Left ventricle myocardium inferior (tissue), 1 donor: ENCODE data around the gene MKLN1. TPM values are rescaled to one million over a fixed set of nuclear protein-coding genes. Genes with fewer than 3 reads are reported as not detected.
A peak's percentile ranks its signal among the peaks of the same experiment; 100 is the strongest.
"Not testable (repeated sequence)": the region's sequence is repeated elsewhere in the genome, so short reads cannot be mapped to it uniquely, and the experiment has no call there.

ENCODE experiments used
- DNase-seq: peaks from one replicate; pipeline ENCODE4 v3.0.0-alpha.2; 2020
- H3K27ac ChIP-seq: fragments of 200-600 bp; replicated peaks from 2 replicates; pipeline ENCODE4 v1.8.0; 2021
- H3K27me3 ChIP-seq: fragments of 200-600 bp; 2 replicates; pipeline ENCODE4 v1.8.0; 2021; ENCODE audit warnings: low read depth
- H3K36me3 ChIP-seq: fragments of 200-600 bp; 2 replicates; pipeline ENCODE4 v1.8.0; 2021
- H3K4me1 ChIP-seq: fragments of 200-600 bp; 2 replicates; pipeline ENCODE4 v1.8.0; 2021
- H3K4me3 ChIP-seq: fragments of 200-600 bp; 2 replicates; pipeline ENCODE4 v1.8.0; 2021; ENCODE audit warnings: mild to moderate bottlenecking, moderate library complexity
- H3K9me3 ChIP-seq: fragments of 200-600 bp; replicated peaks from 2 replicates; pipeline ENCODE4 v1.8.0; 2021
- intact Hi-C: fragments of 100-400 bp; cut with micrococcal nuclease; formaldehyde crosslinking; loops from one replicate; pipeline ENCODE4 v1.11.0; 2022
- total RNA-seq: library from RNA; stranded (reverse); fragmentation: NEBNext Ultra II Directional; extraction: Animal tissue kit (Norgen Biotek cat#: 25700); gene quantifications from one replicate; pipeline ENCODE4 v1.2.1, GENCODE V29; 2021
- TF ChIP-seq, protein P1 (sequence below): fragments of 200-600 bp; IDR thresholded peaks from 2 replicates; pipeline ENCODE4 v1.8.0; 2021; ENCODE audit warnings: antibody characterized with exemption, mild to moderate bottlenecking, borderline replicate concordance
- donor health status: DM: no; HTN: yes; CAD: no; lungs with severe emphysema.

MKLN1 gene
- total RNA-seq, 1 donor from 2014 or later, result 42.2 TPM

DNA sequence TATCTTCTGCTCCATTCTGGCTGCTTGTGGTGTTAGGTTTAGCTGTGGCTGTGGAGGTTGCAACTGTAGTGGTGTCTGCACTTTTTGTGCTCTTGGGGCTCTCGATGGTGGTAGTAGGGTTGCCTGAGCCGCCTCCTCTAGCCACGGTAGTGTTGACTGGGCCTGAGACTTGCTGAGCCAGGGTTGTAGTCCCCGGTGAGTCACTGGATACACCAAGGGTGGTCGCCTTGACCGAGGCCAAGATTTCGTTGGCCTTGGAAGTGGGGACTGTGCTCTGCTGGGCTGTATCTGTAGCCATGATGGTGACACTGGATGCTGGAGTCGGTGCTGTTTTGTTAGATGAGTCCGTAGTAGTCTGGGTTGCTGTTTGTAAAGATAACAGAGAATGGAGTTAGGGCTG is 183.4 kb downstream of the MKLN1 start:
- no peak for DNase-seq
- Histone ChIP-seq H3K27me3 (no peaks in the 10 kb centered on the region), H3K9me3 (no peaks in the 10 kb centered on the region), H3K36me3 (peaks cover 36% of the 10 kb centered on the region), H3K4me1 (peaks cover 72% of the 10 kb centered on the region), H3K4me3 (no peak overlapping the region), H3K27ac (peak overlapping the region; percentile 64)
- TF ChIP-seq, protein P1, sequence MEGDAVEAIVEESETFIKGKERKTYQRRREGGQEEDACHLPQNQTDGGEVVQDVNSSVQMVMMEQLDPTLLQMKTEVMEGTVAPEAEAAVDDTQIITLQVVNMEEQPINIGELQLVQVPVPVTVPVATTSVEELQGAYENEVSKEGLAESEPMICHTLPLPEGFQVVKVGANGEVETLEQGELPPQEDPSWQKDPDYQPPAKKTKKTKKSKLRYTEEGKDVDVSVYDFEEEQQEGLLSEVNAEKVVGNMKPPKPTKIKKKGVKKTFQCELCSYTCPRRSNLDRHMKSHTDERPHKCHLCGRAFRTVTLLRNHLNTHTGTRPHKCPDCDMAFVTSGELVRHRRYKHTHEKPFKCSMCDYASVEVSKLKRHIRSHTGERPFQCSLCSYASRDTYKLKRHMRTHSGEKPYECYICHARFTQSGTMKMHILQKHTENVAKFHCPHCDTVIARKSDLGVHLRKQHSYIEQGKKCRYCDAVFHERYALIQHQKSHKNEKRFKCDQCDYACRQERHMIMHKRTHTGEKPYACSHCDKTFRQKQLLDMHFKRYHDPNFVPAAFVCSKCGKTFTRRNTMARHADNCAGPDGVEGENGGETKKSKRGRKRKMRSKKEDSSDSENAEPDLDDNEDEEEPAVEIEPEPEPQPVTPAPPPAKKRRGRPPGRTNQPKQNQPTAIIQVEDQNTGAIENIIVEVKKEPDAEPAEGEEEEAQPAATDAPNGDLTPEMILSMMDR, result no peak
- intact Hi-C loops, result no loop called here

DNA sequence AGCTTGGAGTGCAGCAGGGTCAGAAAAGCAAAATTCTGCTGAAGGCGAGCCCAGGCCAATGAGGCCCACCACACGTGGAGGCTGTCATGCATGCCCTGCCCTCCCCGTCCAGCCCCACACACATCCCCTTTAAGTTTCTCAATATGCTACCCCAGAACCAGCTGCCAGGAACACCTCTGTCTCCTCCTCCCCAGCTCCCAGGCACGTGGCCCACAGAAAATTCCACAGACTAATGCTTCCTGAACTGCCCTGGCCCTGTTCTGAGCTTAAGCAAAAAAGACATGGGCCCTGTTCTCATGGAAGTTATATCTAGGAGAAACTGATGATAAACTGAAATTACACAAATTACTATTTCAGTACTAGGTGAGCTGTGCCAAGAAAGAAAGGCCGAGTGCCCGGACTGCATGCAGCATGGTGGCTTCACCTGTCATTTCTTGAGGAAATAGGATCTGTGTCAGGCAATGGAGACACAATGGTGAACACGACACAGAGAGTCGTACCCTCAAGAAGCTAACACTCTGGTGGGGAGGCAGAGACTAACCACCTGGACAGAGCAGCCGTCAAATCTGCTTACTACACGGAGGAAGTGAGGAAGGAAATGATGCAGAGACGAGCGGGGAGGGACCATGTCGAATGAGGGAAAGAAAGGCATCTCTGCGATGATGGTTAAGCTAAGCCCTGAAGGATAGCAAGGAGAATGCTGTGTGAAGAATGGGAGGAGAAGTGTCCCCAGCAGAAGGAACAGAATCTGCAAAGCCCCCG is 184.3 kb downstream of the MKLN1 start:
- no peak overlapping the region for H3K4me3 ChIP-seq
- H3K27ac ChIP-seq, result peak overlapping the region; percentile 64
- H3K4me1 ChIP-seq, result peaks cover 74% of the 10 kb centered on the region
- H3K27me3 ChIP-seq, result no peaks in the 10 kb centered on the region
- no peak for DNase-seq
- H3K36me3 ChIP-seq, result peaks cover 32% of the 10 kb centered on the region
- intact Hi-C loops, result no loop called here
- no peaks in the 10 kb centered on the region for H3K9me3 ChIP-seq
- TF ChIP-seq, protein P1, result no peak

DNA sequence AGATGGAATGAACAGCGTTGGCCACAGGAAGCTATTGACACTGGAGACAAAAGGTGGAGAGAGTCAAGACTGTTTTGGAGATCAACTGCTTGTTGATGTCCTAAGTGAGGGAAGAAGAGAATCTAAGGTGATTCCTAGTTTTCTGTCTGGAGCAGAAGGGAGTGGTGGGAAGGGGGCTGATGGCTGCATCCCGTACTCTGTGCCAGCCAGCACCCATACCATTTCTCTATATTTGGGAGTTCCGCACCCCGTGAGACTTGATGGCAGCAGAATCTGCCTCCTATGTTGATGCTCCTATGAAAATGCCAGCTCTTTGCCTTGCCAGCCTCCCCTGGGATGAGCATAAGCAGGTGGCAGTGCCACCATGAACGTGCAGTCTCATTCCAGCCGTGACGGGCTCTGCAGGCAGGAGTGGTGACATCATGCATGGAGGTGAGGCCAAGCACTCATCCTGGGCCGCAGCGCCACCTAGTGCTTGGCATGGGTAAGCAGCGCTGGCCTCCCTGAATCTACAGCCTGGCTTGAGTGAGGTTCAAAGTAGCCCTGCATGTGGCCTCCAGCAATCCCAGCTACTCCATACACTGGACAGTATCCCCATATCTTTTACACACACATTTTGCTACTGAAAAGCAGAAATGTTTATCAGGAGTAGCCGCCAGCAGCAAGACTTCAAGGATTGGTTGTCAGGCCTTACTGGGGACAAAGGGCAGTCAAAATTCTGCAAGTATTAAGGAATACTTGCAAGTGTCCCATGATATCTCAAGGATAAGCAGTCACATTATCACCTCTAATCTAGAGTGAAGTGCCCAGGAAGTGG is 185.8 kb downstream of the MKLN1 start:
- intact Hi-C loops, result no loop called here
- H3K27ac ChIP-seq, result peak overlapping the region; percentile 64
- DNase-seq, result peak; percentile 83
- no peaks in the 10 kb centered on the region for H3K9me3 ChIP-seq
- no peaks in the 10 kb centered on the region for H3K27me3 ChIP-seq
- no peak overlapping the region for H3K4me3 ChIP-seq
- peaks cover 27% of the 10 kb centered on the region for H3K36me3 ChIP-seq
- TF ChIP-seq, protein P1, result peak; percentile 98
- peaks cover 73% of the 10 kb centered on the region for H3K4me1 ChIP-seq

DNA sequence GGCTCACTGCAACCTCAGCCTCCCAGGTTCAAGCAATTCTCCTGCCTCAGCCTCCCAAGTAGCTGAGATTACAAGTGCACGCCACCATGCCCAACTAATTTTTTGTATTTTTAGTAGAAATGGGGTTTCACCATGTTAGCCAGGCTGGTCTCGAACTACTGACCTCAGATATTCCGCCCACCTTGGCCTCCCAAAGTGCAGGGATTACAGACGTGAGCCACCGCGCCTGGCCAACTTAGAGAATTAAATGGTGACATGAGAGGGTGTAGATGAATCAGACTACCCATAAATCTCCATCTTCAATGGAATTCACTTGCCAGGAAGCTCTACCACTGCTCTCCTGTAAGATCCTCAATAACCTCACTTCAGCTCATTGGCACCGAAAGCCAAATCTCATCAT is 187.8 kb downstream of the MKLN1 start:
- DNase-seq, H3K9me3 ChIP-seq, intact Hi-C loops, H3K36me3 ChIP-seq, H3K27me3 ChIP-seq, H3K4me3 ChIP-seq: not testable (repeated sequence)
- H3K27ac ChIP-seq, result peak overlapping the region; percentile 5
- peaks cover 78% of the 10 kb centered on the region for H3K4me1 ChIP-seq

DNA sequence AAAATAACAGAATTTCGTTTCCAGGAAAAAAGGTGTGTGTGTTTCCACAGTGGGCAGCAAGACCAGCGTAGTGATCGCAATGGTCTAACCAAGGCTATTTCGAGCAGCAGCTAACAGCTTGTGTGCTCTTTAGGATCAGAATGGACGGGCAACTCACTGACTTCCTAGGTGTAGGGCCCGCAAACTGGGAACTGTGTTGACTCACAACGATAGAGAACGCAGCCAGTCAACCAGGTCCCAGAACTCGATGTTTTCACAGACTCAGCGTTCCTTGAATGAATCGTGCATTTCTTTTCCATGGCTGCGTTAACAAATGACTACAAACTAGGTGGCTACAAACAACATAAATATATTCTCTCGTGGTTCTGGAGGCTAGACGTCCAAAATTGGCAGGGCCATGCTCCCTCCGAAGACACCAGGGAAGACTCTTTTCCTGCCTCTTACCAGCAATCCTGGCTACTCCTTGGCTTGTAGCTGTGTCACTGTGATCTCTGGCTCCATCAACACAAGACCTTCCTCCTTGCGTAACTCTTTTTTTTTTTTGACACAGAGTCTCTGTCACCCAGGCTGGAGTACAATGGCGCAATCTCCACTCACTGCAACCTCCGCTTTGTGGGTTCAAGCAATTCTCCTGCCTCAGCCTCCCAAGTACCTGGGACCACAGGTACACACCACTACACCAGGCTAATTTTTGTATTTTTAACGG is 189.7 kb downstream of the MKLN1 start:
- H3K4me3 ChIP-seq, result no peak overlapping the region
- TF ChIP-seq, protein P1, result no peak
- H3K9me3 ChIP-seq, result no peaks in the 10 kb centered on the region
- no peaks in the 10 kb centered on the region for H3K27me3 ChIP-seq
- H3K36me3 ChIP-seq, result no peaks in the 10 kb centered on the region
- no peak for DNase-seq
- peak overlapping the region; percentile 83 for H3K27ac ChIP-seq
- peaks cover 78% of the 10 kb centered on the region for H3K4me1 ChIP-seq
- intact Hi-C loops, result no loop called here
